Sigmoid colon (tissue), 7 donors: Measurements from ENCODE around the gene CASP10. TPM values are rescaled to one million over a fixed set of nuclear protein-coding genes. Genes with fewer than 3 reads are reported as not detected.

Source experiments
- DNase-seq: peaks from one replicate; pipeline ENCODE4 v3.0.0-alpha.2; 2019
- H3K27ac ChIP-seq, 4 donors: fragments of 200-600 bp; sonication (generic); one replicate each; pipeline ENCODE4 v1.5.1; 2016 to 2019; ENCODE audit warnings: mild to moderate bottlenecking in 1 of 4
- H3K27me3 ChIP-seq, 3 donors: fragments of 200-600 bp; sonication (generic); one replicate each; pipeline ENCODE4 v1.5.1; 2019; ENCODE audit warnings: mild to moderate bottlenecking in 1 of 3
- H3K36me3 ChIP-seq, 4 donors: fragments of 200-600 bp; sonication (generic); one replicate each; pipeline ENCODE4 v1.5.1; 2016 to 2019
- H3K4me1 ChIP-seq, 4 donors: fragments of 200-600 bp; sonication (generic); one replicate each; pipeline ENCODE4 v1.5.1; 2017 to 2019
- H3K4me3 ChIP-seq, 4 donors: fragments of 200-600 bp; sonication (generic); one replicate each; pipeline ENCODE4 v1.5.1; 2017 to 2019; ENCODE audit warnings: mild to moderate bottlenecking in 2 of 4, moderate library complexity in 1 of 4
- H3K9me3 ChIP-seq, 4 donors: fragments of 200-600 bp in 3 of 4; sonication (generic) in 3 of 4; one replicate each; pipeline versions ENCODE4 v1.5.1 to v1.6.1; 2013 to 2019
- EP300 ChIP-seq, 4 donors: sonication (generic); formaldehyde crosslinking; IDR thresholded peaks; one replicate each; pipeline ENCODE4 v1.6.1; 2017; ENCODE audit warnings: antibody characterized with exemption in 4 of 4
- POLR2A ChIP-seq, 2 donors: fragments of 450-650 bp; IDR thresholded peaks; one replicate each; pipeline ENCODE4 v1.6.1; 2016; ENCODE audit warnings: antibody characterized with exemption in 2 of 2, mild to moderate bottlenecking in 2 of 2, moderate library complexity in 2 of 2
- POLR2AphosphoS5 ChIP-seq, 4 donors: sonication (generic); formaldehyde crosslinking; IDR thresholded peaks; one replicate each; pipeline ENCODE4 v1.6.1; 2017; ENCODE audit warnings: antibody characterized with exemption in 4 of 4
- WGBS, 2 donors: extraction: QIAGEN DNeasy Blood & Tissue Kit; methylation state at CpG; one replicate each; pipeline ENCODE4 v1.1.7; 2013; 5-methylcytosine and 5-hydroxymethylcytosine counted together
- intact Hi-C: fragments of 100-400 bp; cut with DNase I; formaldehyde crosslinking; loops from one replicate; pipeline ENCODE4 v1.15.1; 2023
- polyA plus RNA-seq, 3 donors: library from polyadenylated mRNA; stranded (reverse); fragments of 200-250 nt; gene quantifications; one replicate each; pipeline ENCODE4 v1.2.3, GENCODE V29; 2013
- total RNA-seq, 4 donors: library from RNA; depleted of rRNA; stranded (reverse); fragments of >200 nt; gene quantifications; one replicate each; pipeline ENCODE4 v1.1.0, GENCODE V29; 2016
- TF ChIP-seq, protein P1 (sequence below), 4 experiments: fragments of 450-650 bp in 3 of 4; fragments of 200-600 bp in 1 of 4; IDR thresholded peaks; one replicate each; pipeline ENCODE4 v1.5.1; 2016 to 2019; ENCODE audit warnings: antibody characterized with exemption in 4 of 4, mild to moderate bottlenecking in 3 of 4, moderate library complexity in 2 of 4
- donor health status: healthy with polysubstance abuse.
- donor health status: Bipolar disorder and iron deficiency.
- donor health status: healthy.

Gene CASP10
- total and polyA plus RNA-seq, 7 donors, result 3.9 to 26.9 (median 11.4) TPM

DNA sequence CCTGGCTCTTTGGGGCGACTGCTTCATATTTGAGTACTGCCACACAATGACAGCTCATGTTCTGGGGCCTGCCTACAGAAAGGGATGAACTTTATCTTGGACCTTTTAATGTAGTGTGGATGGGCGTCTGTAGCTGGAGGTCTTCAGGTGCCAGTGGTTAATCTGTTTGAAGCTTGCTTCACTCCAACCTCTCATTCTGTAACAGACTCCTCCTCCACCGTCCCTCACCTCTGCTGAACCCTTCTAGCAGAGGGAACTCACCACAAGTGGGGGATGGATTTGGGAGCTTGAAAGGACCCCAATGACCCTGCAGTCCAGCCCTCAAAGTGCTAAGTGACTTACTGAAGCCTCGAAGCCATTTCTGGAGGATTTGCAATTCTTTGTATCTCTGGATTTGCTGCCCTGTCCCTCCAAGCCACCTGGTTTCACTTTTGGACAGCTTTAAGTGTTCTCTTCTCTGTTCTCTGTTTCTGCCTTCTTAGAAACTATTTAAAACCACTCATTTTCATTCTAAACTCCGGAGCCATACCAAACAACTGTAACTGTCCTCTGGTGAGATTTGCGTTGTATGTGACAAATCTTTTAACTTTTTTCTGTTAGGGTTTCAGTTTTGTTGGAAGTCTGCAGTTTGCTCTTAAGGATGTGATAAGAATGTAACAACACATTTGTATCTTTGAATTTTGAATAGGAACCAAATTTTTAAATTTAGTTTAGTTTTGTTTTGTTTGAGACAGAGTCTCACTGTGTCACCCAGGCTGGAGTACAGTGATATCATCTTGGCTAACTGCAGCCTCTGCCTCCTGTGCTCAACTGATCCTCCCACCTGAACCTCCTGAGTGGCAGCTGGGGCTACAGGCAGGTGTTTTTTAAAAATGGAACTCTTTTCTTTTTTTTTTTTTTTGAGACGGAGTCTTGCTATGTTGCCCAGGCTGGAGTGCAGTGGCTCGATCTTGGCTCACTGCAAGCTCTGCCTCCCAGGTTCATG is 40.4 kb downstream of the CASP10 start:
- DNase-seq, result no peak
- Histone ChIP-seq H3K27ac (no peak overlapping the region), H3K9me3 (no peaks in the 10 kb centered on the region), H3K27me3 (no peaks in the 10 kb centered on the region), H3K4me1 (no peaks in the 10 kb centered on the region), H3K36me3 (no peaks in the 10 kb centered on the region), H3K4me3 (no peak overlapping the region)
- TF ChIP-seq EP300 (IDR thresholded peaks at IDR 0.05) (no peak), POLR2AphosphoS5 (IDR thresholded peaks at IDR 0.05) (no peak)
- intact Hi-C loops, result no loop called here
- 69 to 83% methylated on average over 8 of the region's 8 CpGs for WGBS, 2 donors

DNA sequence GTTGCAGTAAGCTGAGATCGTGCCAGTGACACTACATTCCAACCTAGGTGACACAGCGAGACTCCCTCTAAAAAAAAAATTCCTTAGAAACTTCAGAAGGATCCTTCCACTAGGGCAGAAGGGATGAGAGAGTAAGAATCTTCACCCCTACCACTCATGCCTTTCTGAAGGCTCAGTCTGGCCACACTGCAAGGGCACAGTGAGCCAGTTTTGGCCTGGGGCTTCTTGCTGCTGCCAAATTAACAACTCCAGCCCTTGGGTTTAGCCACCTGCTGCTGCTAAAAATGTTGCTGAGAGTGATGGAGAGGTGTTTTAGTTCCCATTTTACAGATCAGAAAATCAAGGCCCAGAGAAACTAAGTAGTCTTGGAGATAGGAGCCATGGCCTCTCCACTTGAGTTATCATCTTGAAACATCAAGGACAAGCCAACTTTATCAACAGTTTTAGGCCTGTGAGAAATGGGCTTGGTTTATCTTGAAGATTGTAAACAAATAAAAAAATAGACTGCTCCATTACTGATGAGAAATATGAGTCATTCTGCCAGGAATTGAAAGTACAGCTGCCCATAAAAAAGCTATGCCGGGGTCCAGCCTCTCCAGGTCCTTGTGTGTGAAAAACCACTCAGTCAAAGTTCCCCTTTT is 45.5 kb downstream of the CASP10 start:
- no peaks in the 10 kb centered on the region for H3K27me3 ChIP-seq
- H3K4me1 ChIP-seq, result peaks cover 0 to 12% (median 2%) of the 10 kb centered on the region in 4 donors
- H3K9me3 ChIP-seq, result no peaks in the 10 kb centered on the region
- 66 to 69% methylated on average over 3 of the region's 3 CpGs for whole genome bisulfite sequencing, 2 donors
- intact Hi-C loops, result no loop called here
- TF ChIP-seq, protein P1, sequence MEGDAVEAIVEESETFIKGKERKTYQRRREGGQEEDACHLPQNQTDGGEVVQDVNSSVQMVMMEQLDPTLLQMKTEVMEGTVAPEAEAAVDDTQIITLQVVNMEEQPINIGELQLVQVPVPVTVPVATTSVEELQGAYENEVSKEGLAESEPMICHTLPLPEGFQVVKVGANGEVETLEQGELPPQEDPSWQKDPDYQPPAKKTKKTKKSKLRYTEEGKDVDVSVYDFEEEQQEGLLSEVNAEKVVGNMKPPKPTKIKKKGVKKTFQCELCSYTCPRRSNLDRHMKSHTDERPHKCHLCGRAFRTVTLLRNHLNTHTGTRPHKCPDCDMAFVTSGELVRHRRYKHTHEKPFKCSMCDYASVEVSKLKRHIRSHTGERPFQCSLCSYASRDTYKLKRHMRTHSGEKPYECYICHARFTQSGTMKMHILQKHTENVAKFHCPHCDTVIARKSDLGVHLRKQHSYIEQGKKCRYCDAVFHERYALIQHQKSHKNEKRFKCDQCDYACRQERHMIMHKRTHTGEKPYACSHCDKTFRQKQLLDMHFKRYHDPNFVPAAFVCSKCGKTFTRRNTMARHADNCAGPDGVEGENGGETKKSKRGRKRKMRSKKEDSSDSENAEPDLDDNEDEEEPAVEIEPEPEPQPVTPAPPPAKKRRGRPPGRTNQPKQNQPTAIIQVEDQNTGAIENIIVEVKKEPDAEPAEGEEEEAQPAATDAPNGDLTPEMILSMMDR (IDR thresholded peaks at IDR 0.05), result no peak
- TF ChIP-seq POLR2AphosphoS5 (IDR thresholded peaks at IDR 0.05), result no peak
- TF ChIP-seq POLR2A (IDR thresholded peaks at IDR 0.05), result no peak
- no peak for TF ChIP-seq EP300 (IDR thresholded peaks at IDR 0.05)
- H3K27ac ChIP-seq, result no peak overlapping the region
- H3K36me3 ChIP-seq, result no peaks in the 10 kb centered on the region
- DNase-seq, result no peak
- no peak overlapping the region for H3K4me3 ChIP-seq

DNA sequence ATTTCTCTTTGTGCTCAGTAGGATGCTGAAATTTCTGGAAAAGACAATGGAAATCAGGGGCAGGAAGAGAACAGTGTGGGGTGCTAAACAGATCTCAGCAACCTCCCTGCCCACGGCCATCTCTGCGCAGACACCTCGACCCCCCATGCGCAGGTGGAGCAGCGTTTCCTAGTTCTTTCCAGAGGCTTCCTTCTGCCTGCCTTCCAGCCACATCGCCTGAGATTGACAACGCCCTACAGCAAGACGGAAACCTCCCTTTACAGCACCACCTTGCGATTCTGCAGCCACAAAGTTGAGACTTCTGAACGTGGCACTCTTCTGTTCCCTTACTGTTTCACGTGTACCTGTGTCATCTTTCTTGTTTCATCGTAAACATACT is 46.0 kb downstream of the CASP10 start:
- intact Hi-C loops, result no loop called here
- Histone ChIP-seq H3K27me3 (no peaks in the 10 kb centered on the region), H3K4me3 (no peak overlapping the region), H3K9me3 (no peaks in the 10 kb centered on the region), H3K36me3 (no peaks in the 10 kb centered on the region), H3K4me1 (peaks cover 0 to 12% (median 2%) of the 10 kb centered on the region in 4 donors), H3K27ac (no peak overlapping the region)
- no peak for DNase-seq
- TF ChIP-seq, protein P1 (IDR thresholded peaks at IDR 0.05), result no peak
- TF ChIP-seq POLR2AphosphoS5 (IDR thresholded peaks at IDR 0.05) (no peak), EP300 (IDR thresholded peaks at IDR 0.05) (no peak), POLR2A (IDR thresholded peaks at IDR 0.05) (no peak)
- WGBS, 2 donors, result 29 to 45% methylated on average over 12 of the region's 12 CpGs

DNA sequence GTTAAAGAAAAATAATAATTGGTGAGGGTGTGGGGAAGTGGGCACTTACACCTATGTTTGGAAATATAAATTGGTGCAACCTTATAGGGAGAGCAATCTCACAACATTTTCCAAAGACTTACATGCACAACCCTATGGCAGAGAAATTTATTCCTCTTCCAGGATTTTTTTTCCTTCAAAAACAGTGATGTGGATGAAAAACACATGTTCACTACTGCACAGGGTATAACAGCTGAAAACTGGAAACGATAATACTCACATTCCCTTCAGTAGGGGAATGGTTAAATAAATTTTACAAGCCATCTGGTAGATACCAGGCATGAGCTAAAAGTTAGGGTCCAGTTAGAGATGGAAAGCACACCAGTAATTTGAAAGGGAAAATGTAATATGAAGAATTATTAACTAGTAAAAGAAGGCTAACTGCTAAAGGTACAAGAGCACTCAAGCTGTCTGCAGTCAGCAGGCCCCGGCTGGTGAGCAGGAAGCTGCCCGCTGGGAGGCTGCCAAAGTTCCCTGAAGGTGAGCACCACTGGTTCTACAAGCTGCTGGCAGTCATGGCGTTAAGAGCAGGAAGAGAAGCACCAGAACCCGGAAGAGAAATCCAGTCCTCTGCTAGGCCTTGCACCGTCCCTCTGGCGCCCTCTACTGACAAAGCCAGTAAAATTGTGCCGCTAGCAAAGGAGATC is 49.0 kb downstream of the CASP10 start:
- H3K27ac ChIP-seq, result peak overlapping the region in 3 of 4 donors; percentile 10 to 40 (median 23)

More for the DNA sequence above, 49.0 kb downstream of the CASP10 start:
- intact Hi-C loops, result loop anchor here (10.0 kb wide), 2 partner anchors 223 to 267 kb away; partner anchors contain the start of genes ORC2, STRADB and TRAK2
- H3K27me3 ChIP-seq, result no peaks in the 10 kb centered on the region
- no peaks in the 10 kb centered on the region for H3K9me3 ChIP-seq
- H3K36me3 ChIP-seq, result no peaks in the 10 kb centered on the region
- DNase-seq, result peak; percentile 90
- H3K4me1 ChIP-seq, result peaks cover 0 to 26% (median 6%) of the 10 kb centered on the region in 4 donors
- 8 to 11% methylated on average over 8 of the region's 8 CpGs for WGBS, 2 donors
- TF ChIP-seq POLR2AphosphoS5 (IDR thresholded peaks at IDR 0.05) (peak in 2 of 4 donors; percentile 23 to 35), EP300 (IDR thresholded peaks at IDR 0.05) (no peak), POLR2A (IDR thresholded peaks at IDR 0.05) (no peak)
- TF ChIP-seq, protein P1 (IDR thresholded peaks at IDR 0.05), result peak; percentile 14 to 74 (median 64)
- H3K4me3 ChIP-seq, result no peak overlapping the region
